Natural killer cell (primary cell): ENCODE results near the gene SLC39A7. TPM values are rescaled to one million over a fixed set of nuclear protein-coding genes. Genes with fewer than 3 reads are reported as not detected.

Experiments used
- ATAC-seq, 3 donors: fragments of 150-1000 bp in 2 of 3; fragments of 200-7000 bp in 1 of 3; cut with Tn5 transposase; 1 replicate in 1 of 3; 2 replicates in 2 of 3; pipeline ENCODE4 v1.10.0; 2021; ENCODE audit warnings: mild to moderate bottlenecking in 2 of 3, moderate library complexity in 2 of 3
- DNase-seq, 2 donors: peaks; one replicate each; pipeline versions ENCODE4 v3.0.0 to v3.0.0-alpha.2; 2013 to 2021; ENCODE audit warnings: mixed read lengths in 1 of 2
- H3K27ac ChIP-seq: one replicate; pipeline ENCODE4 v1.5.1; 2013; ENCODE audit warnings: mild to moderate bottlenecking, low read length
- H3K27me3 ChIP-seq: one replicate; pipeline ENCODE4 v1.6.1; 2013; ENCODE audit warnings: low read length; ENCODE audit not compliant: control insufficient read depth, insufficient read depth
- H3K36me3 ChIP-seq: one replicate; pipeline ENCODE4 v1.6.1; 2013; ENCODE audit warnings: low read length; ENCODE audit not compliant: control insufficient read depth, insufficient read depth
- H3K4me1 ChIP-seq: one replicate; pipeline ENCODE4 v1.6.1; 2013; ENCODE audit warnings: low read length; ENCODE audit not compliant: control insufficient read depth, insufficient read depth
- H3K4me3 ChIP-seq: one replicate; pipeline ENCODE4 v1.5.1; 2013; ENCODE audit warnings: low read length
- H3K9me3 ChIP-seq: one replicate; pipeline ENCODE4 v1.6.1; 2013; ENCODE audit warnings: low read length; ENCODE audit not compliant: control insufficient read depth, insufficient read depth
- H3K27ac Mint-ChIP-seq, 2 donors: one replicate each; pipeline ENCODE4 v1.8.0; 2022; ENCODE audit warnings: mild to moderate bottlenecking in 2 of 2, mixed read lengths in 2 of 2, moderate library complexity in 1 of 2
- H3K27me3 Mint-ChIP-seq, 2 donors: one replicate each; pipeline ENCODE4 v1.8.0; 2022; ENCODE audit warnings: low read depth in 2 of 2, mixed read lengths in 2 of 2
- H3K36me3 Mint-ChIP-seq: one replicate; pipeline ENCODE4 v1.8.0; 2022; ENCODE audit warnings: mixed read lengths
- H3K4me1 Mint-ChIP-seq, 2 donors: one replicate each; pipeline ENCODE4 v1.8.0; 2022; ENCODE audit warnings: mixed read lengths in 2 of 2
- H3K4me3 Mint-ChIP-seq: one replicate; pipeline ENCODE4 v1.8.0; 2022; ENCODE audit warnings: mild to moderate bottlenecking, moderate library complexity, mixed read lengths
- H3K9me3 Mint-ChIP-seq, 2 donors: one replicate each; pipeline ENCODE4 v1.8.0; 2022; ENCODE audit warnings: mixed read lengths in 2 of 2
- CTCF ChIP-seq: fragments of 200-600 bp; IDR thresholded peaks from one replicate; pipeline ENCODE4 v1.8.0; 2022; ENCODE audit warnings: antibody characterized with exemption
- WGBS: methylation state at CpG from one replicate; pipeline ENCODE4 v1.1.7; 2013; ENCODE audit warnings: missing lambda C conversion rate; ENCODE audit not compliant: insufficient coverage; 5-methylcytosine and 5-hydroxymethylcytosine counted together
- intact Hi-C: fragments of 100-400 bp; cut with micrococcal nuclease; formaldehyde crosslinking; loops from one replicate; pipeline ENCODE4 v1.14.2; 2022
- total RNA-seq, 4 donors: library from RNA; stranded (reverse); fragments of 120-200 nt in 1 of 4; gene quantifications; one replicate each; pipeline versions ENCODE4 v1.2.3 to v1.2.4, GENCODE V29; 2013 to 2022

Gene SLC39A7, protein sequence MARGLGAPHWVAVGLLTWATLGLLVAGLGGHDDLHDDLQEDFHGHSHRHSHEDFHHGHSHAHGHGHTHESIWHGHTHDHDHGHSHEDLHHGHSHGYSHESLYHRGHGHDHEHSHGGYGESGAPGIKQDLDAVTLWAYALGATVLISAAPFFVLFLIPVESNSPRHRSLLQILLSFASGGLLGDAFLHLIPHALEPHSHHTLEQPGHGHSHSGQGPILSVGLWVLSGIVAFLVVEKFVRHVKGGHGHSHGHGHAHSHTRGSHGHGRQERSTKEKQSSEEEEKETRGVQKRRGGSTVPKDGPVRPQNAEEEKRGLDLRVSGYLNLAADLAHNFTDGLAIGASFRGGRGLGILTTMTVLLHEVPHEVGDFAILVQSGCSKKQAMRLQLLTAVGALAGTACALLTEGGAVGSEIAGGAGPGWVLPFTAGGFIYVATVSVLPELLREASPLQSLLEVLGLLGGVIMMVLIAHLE
- 10 to 100 TPM; 38.9 to 45.7 (median 45.6) TPM for total RNA-seq
- 26.5 TPM for total RNA-seq (2013)

GRCh38 chr6:33200219-33201146 is at the start of gene SLC39A7, which contains the start of gene RXRB:
TSS of gene SLC39A7 (plus strand) at chr6:33200867. CDS start at chr6:33201246, 379 bp downstream.
TSS of gene RXRB (minus strand) at chr6:33200665. CDS start at chr6:33200476, 189 bp downstream.
- Mint-ChIP-seq H3K9me3 (no peaks in the 10 kb centered on the region), H3K4me1 (peaks cover 72 to 93% of the 10 kb centered on the region in 2 donors), H3K27me3 (no peaks in the 10 kb centered on the region), H3K36me3 (peaks cover 27% of the 10 kb centered on the region), H3K4me3 (peak within 1 kb of the TSS; percentile 99), H3K27ac (peak within 1 kb of the TSS; percentile 98)
- peak within 1 kb of the TSS; percentile 99 for H3K4me3 ChIP-seq
- peak; percentile 76 to 89 (median 78) for ATAC-seq
- intact Hi-C loops: loop anchor here (1.0 to 5.0 kb wide), 4 partner anchors 49 to 348 kb away; partner anchors contain the start of genes PHF1, PSMB9, RGL2 and TAP1
- WGBS: under 1% methylated on average over 66 of the region's 68 CpGs
- TF ChIP-seq CTCF: no peak
- H3K27me3 ChIP-seq: no peaks in the 10 kb centered on the region
- peak within 1 kb of the TSS; percentile 99 for H3K27ac ChIP-seq
- no peaks in the 10 kb centered on the region for H3K9me3 ChIP-seq
- H3K4me1 ChIP-seq: peaks cover 44% of the 10 kb centered on the region
- H3K36me3 ChIP-seq: peaks cover 46% of the 10 kb centered on the region
- DNase-seq: peak; percentile 93 to 100

DNA sequence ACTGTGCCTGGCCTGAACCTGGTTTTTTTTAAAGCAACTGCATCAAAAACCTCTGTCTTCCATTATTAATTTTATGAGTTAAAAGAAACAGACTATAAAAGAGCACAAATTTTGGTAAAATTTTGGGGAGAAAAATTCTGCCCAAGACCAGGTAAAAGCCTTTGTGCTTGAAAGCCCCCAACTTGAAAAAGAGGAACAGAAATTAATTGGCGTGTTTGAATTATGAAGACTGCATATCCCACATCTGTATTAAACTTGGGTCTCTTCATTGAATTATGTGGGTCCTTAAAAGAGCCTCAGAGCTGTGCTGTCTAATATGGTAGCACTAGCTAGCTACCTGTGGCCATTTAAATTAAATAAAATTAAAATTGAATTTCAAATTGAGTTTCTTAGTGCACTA is 49.6 kb upstream of the SLC39A7 start:
- H3K4me3 Mint-ChIP-seq: no peak overlapping the region

GRCh38 chr6:33154349-33154748 is 46.3 kb upstream of the SLC39A7 start:
- Mint-ChIP-seq H3K27ac (no peak overlapping the region), H3K4me1 (no peaks in the 10 kb centered on the region), H3K27me3 (peaks cover 8 to 20% of the 10 kb centered on the region in 2 donors), H3K4me3 (no peak overlapping the region), H3K9me3 (peaks cover 3% of the 10 kb centered on the region in 2 donors), H3K36me3 (no peaks in the 10 kb centered on the region)
- Histone ChIP-seq H3K36me3 (no peaks in the 10 kb centered on the region), H3K27me3 (no peaks in the 10 kb centered on the region), H3K9me3 (peaks cover 2% of the 10 kb centered on the region), H3K4me3 (no peak overlapping the region), H3K4me1 (no peaks in the 10 kb centered on the region), H3K27ac (no peak overlapping the region)
- TF ChIP-seq CTCF: no peak
- no peak for ATAC-seq
- intact Hi-C loops: loop anchor here (10.0 kb wide), 1 partner anchor 50 kb away; no protein-coding TSS in a partner anchor
- no peak for DNase-seq
- WGBS: 83% methylated on average over 4 of the region's 4 CpGs

More for the DNA sequence above, 49.6 kb upstream of the SLC39A7 start:
- H3K4me1 Mint-ChIP-seq: no peaks in the 10 kb centered on the region
- TF ChIP-seq CTCF: no peak
- intact Hi-C loops: loop anchor here (10.0 kb wide), 1 partner anchor 46 kb away; no protein-coding TSS in a partner anchor
- WGBS: 67% methylated on average over 1 of the region's 1 CpG
- H3K4me1 ChIP-seq: no peaks in the 10 kb centered on the region
- H3K36me3 Mint-ChIP-seq: no peaks in the 10 kb centered on the region
- H3K36me3 ChIP-seq: no peaks in the 10 kb centered on the region
- DNase-seq (no peak), ATAC-seq (no peak)
- H3K27me3 ChIP-seq: no peaks in the 10 kb centered on the region
- H3K27me3 Mint-ChIP-seq: peaks cover 12 to 27% of the 10 kb centered on the region in 2 donors
- H3K4me3 ChIP-seq: no peak overlapping the region
- H3K27ac ChIP-seq: no peak overlapping the region
- H3K27ac Mint-ChIP-seq: no peak overlapping the region
- peaks cover 2% of the 10 kb centered on the region for H3K9me3 ChIP-seq
- peaks cover 3% of the 10 kb centered on the region in 2 donors for H3K9me3 Mint-ChIP-seq
